Fibroblast of villous mesenchyme (primary cell): ENCODE results near the gene TTBK2. TPM values are rescaled to one million over a fixed set of nuclear protein-coding genes. Genes with fewer than 3 reads are reported as not detected.
A peak's percentile ranks its signal among the peaks of the same experiment; 100 is the strongest.

Experiments
- DNase-seq: peaks from one replicate; pipeline ENCODE4 v3.0.0-alpha.2; 2010; ENCODE audit warnings: low read depth
- H3K4me3 ChIP-seq: 2 replicates; pipeline ENCODE4 v1.5.1; 2011; ENCODE audit warnings: low read depth, mild to moderate bottlenecking, low read length
- total RNA-seq: library from RNA; depleted of rRNA; stranded (reverse); fragments of >200 nt; gene quantifications from 2 replicates; pipeline ENCODE4 v1.2.3, GENCODE V29; 2012
- TF ChIP-seq, protein P1 (sequence below): IDR thresholded peaks from 2 replicates; pipeline ENCODE4 v1.5.1; 2012; ENCODE audit warnings: low read depth, mild to moderate bottlenecking, low read length; ENCODE audit not compliant: insufficient read depth

The TTBK2 gene
- total RNA-seq, 1 donor, result 17.3 TPM

DNA sequence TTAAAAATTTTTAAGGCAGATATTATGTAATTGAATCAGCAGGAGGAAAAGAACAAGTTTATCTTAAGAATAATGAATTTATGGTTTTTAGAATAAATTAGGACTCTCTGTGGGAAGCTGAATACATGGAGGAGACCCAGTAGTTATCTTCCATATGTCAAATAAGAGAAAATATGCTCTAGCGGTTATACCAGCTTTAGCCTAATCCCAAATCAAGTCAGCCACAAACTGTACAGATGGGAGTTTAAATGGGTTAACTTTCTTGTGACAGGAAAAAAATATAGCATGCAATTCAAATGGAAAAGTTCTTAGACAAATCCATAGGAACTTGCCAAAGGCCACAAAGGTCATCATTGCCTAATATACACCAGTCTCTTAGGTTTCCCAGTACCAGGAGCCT, 84.3 kb downstream of the TTBK2 start:
- peak; percentile 22 for DNase-seq
- no peak overlapping the region for H3K4me3 ChIP-seq
- TF ChIP-seq, protein P1, sequence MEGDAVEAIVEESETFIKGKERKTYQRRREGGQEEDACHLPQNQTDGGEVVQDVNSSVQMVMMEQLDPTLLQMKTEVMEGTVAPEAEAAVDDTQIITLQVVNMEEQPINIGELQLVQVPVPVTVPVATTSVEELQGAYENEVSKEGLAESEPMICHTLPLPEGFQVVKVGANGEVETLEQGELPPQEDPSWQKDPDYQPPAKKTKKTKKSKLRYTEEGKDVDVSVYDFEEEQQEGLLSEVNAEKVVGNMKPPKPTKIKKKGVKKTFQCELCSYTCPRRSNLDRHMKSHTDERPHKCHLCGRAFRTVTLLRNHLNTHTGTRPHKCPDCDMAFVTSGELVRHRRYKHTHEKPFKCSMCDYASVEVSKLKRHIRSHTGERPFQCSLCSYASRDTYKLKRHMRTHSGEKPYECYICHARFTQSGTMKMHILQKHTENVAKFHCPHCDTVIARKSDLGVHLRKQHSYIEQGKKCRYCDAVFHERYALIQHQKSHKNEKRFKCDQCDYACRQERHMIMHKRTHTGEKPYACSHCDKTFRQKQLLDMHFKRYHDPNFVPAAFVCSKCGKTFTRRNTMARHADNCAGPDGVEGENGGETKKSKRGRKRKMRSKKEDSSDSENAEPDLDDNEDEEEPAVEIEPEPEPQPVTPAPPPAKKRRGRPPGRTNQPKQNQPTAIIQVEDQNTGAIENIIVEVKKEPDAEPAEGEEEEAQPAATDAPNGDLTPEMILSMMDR, result no peak

DNA sequence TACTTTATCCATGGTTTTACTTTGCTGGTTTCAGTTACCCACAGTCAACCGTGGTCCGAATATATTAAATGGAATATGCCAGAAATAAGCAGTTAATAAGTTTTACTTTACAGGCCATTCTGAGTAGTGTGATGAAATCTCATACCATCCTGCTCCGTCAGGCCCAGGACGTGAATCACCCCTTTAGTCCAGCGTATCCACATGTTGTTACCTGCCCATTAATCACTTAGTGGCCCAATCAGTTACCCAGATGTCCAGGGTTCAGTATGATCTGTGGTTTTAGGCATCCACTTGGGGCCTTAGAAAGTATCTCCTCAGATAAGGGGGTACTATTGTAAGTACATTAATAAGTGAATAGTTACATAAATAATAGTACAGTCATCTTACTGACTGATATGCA, 88.0 kb downstream of the TTBK2 start:
- TF ChIP-seq, protein P1, result no peak
- H3K4me3 ChIP-seq, result no peak overlapping the region
- DNase-seq, result peak; percentile 82

DNA sequence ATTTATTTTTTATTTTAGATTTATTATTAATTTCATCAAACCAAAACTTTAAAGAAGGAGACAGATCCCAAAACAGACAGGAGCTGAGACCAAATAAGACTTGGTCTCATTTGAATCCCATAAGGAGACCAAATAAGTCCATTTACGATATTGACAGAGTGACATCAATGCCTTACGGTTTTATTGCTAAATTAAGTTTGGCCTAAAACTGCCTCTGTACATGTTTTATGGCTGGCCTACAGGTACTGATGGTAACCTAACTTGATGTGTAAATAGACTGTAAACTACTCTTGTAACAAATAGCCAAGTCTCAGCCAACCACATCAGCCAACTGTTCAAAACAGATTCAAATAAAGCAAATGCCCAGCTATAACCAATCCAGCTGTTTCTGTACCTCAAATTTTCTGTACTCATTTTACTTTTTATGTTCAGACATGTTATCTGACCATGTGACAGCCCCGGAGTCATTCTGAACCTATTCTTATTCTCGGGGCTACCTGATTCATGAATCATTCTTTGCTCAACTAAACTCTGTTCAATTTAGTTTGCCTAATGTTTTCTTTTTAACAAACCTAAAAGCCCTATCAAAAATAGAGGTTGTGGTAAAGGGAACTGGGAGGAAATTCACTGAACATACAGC, 94.2 kb downstream of the TTBK2 start:
- H3K4me3 ChIP-seq, result no peak overlapping the region
- no peak for DNase-seq
- TF ChIP-seq, protein P1, result no peak

DNA sequence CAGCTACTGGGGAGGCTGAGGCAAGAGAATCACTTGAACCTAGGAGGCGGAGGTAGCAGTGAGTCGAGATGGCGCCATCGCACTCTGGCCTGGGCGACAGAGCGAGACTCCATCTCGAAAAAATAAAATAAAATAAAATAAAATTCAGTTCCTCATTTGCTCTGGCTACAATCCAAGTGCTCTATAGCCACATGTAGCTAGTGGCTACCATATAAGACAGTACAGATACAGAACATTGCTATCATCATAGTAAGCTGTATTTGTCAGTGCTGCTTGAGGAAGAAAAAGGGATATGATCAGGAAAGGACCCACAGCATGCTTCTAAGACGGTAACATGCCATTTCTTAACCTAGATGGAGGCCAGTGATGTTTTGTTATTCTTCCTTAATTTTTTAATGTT, 95.0 kb downstream of the TTBK2 start:
- TF ChIP-seq, protein P1, result no peak
- H3K4me3 ChIP-seq, result no peak overlapping the region
- DNase-seq, result no peak

DNA sequence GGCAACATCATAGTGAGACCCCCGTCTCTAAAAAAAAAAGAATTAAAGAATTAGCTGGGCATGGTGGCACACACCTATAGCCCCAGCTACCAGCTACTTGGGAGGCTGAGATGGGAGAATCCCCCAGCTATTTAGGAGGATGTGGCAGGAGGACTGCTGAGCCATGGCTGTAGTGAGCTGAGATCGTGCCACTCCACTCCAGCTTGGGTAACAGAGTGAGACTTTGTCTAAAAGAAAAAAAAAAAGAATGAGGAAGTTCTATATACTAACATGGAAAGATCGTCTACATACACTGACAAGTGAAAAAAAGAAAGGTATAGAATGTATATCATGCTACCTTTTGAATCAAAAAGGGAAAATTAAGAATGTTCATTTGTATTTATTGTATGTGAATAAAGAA, 99.8 kb downstream of the TTBK2 start:
- H3K4me3 ChIP-seq, result no peak overlapping the region
- TF ChIP-seq, protein P1, result no peak
- DNase-seq, result no peak

DNA sequence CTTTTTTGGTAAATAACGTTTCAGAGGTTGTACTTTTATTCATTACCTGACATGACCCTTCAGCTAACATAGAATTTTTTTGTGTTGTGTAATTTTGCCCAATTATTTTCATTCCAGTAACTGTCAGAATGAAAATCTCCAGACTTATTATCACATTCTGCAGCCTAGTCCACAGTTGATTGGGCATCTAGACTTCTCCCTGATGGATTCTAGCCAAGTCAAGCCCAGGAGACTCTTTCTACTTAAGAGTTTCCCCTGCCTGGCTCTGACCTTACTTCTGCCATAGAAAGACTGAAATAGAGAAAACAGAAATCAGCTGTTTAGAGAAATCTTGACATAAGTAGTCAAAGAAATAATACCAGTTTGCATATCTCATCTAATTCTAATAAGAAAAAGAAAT, 100.8 kb downstream of the TTBK2 start:
- DNase-seq, result peak; percentile 75
- H3K4me3 ChIP-seq, result no peak overlapping the region
- TF ChIP-seq, protein P1, result no peak

DNA sequence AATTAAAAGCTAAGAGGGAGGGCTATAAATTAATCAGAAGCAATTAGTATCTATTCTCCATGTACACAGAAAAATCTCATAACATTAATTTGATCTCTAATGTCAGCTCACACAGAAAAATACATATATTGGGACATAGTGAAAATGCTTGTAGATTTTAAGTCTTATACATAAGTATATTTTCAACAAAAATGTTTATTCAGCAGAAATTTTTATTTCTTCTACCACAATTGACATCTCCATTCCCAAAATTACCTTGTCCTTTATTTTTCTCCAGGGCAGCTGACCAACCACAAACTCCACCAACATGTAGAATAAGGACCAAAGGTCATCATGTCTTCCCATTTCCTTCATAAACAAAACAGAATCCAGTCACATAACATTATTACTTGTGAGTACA, 109.1 kb downstream of the TTBK2 start:
- H3K4me3 ChIP-seq, result no peak overlapping the region
- DNase-seq, result no peak
- TF ChIP-seq, protein P1, result no peak
